MCF 10A (cell line): ENCODE measurements around the gene PNPLA2. TPM values are rescaled to one million over a fixed set of nuclear protein-coding genes. Genes with fewer than 3 reads are reported as not detected.

Experiments used
- BruUV-seq: library from RNA; stranded (reverse); fragments of 400-500 nt; replicated peaks from 2 replicates; lab custom pipeline; 2021; lab: Mats Ljungman, UMichigan
- CTCF ChIA-PET: fragments of 300-600 bp; sonication (Branson Sonifier 250); formaldehyde crosslinking; extraction: SDS; loops from one replicate; lab custom pipeline; 2021; ENCODE audit warnings: antibody characterized with exemption, inconsistent platforms; lab: Yijun Ruan, JAX
- POLR2A ChIA-PET: fragments of 300-600, 350-650 bp; sonication (Branson Sonifier 250); formaldehyde crosslinking; extraction: SDS; loops from one replicate; lab custom pipeline; 2020; ENCODE audit warnings: antibody characterized with exemption, inconsistent platforms; lab: Yijun Ruan, JAX
- DNase-seq: peaks from one replicate; pipeline ENCODE4 v3.0.0-alpha.2; 2018; ENCODE audit not compliant: unreplicated experiment
- H3K27ac Mint-ChIP-seq: one replicate; pipeline ENCODE4 v1.8.0; 2022; ENCODE audit warnings: mild to moderate bottlenecking, low read depth, mixed read lengths; ENCODE audit not compliant: unreplicated experiment
- H3K27me3 Mint-ChIP-seq: one replicate; pipeline ENCODE4 v1.8.0; 2022; ENCODE audit warnings: mixed read lengths; ENCODE audit not compliant: insufficient read depth, unreplicated experiment
- H3K36me3 Mint-ChIP-seq: one replicate; pipeline ENCODE4 v1.8.0; 2022; ENCODE audit warnings: mild to moderate bottlenecking, moderate library complexity, mixed read lengths; ENCODE audit not compliant: insufficient read depth, unreplicated experiment
- H3K4me1 Mint-ChIP-seq: one replicate; pipeline ENCODE4 v1.8.0; 2022; ENCODE audit warnings: mixed read lengths; ENCODE audit not compliant: insufficient read depth, unreplicated experiment
- H3K4me3 Mint-ChIP-seq: one replicate; pipeline ENCODE4 v1.8.0; 2022; ENCODE audit warnings: mild to moderate bottlenecking, moderate library complexity, mixed read lengths; ENCODE audit not compliant: unreplicated experiment
- H3K9me3 Mint-ChIP-seq: one replicate; pipeline ENCODE4 v1.8.0; 2022; ENCODE audit warnings: mixed read lengths; ENCODE audit not compliant: unreplicated experiment
- CTCF ChIP-seq: fragments of 200-600 bp; IDR thresholded peaks from one replicate; pipeline ENCODE4 v1.8.0; 2022; ENCODE audit warnings: antibody characterized with exemption, mild to moderate bottlenecking; ENCODE audit not compliant: unreplicated experiment
- intact Hi-C: fragments of 100-400 bp; cut with micrococcal nuclease; formaldehyde crosslinking; loops from 2 replicates; pipeline ENCODE4 v1.14.1; 2022
- total RNA-seq: library from RNA; stranded (reverse); gene quantifications from 2 replicates; pipeline ENCODE4 v1.2.3, GENCODE V29; 2022

PNPLA2 gene
- total RNA-seq, 1 experiment from 2014 or later = 112 TPM

GRCh38 chr11:845872-846495 lies 27.3 kb downstream of the PNPLA2 start:
- no peaks in the 10 kb centered on the region for H3K9me3 Mint-ChIP-seq
- CTCF ChIA-PET = interaction anchor here (0.8 to 1.0 kb wide), 2 partner anchors 11 to 31 kb away, joined by 3 to 4 read pairs; no protein-coding TSS in a partner anchor
- no peak for DNase-seq
- intact Hi-C loops = loop anchor here (2.0 kb wide), 1 partner anchor 205 kb away; no protein-coding TSS in a partner anchor
- no peaks in the 10 kb centered on the region for H3K27me3 Mint-ChIP-seq
- POLR2A ChIA-PET = interaction anchor here (0.7 to 2.7 kb wide), 11 partner anchors 11 to 51 kb away, joined by 3 to 18 read pairs (median 4); partner anchors contain the start of genes PIDD1 and PNPLA2
- no TSS peak for BruUV-seq
- H3K4me3 Mint-ChIP-seq = peak overlapping the region; percentile 39
- peaks cover 16% of the 10 kb centered on the region for H3K4me1 Mint-ChIP-seq
- peak overlapping the region; percentile 28 for H3K27ac Mint-ChIP-seq
- H3K36me3 Mint-ChIP-seq = peaks cover 38% of the 10 kb centered on the region
- no peak for TF ChIP-seq CTCF

GRCh38 chr11:846496-847098 lies 27.9 kb downstream of the PNPLA2 start:
- H3K27me3 Mint-ChIP-seq = no peaks in the 10 kb centered on the region
- TF ChIP-seq CTCF = no peak
- ChIA-PET POLR2A (interaction anchor here (0.6 to 2.7 kb wide), 13 partner anchors 10 to 430 kb away, joined by 3 to 18 read pairs (median 4); partner anchors contain the start of gene PNPLA2), CTCF (interaction anchor here (0.6 to 1.1 kb wide), 4 partner anchors 12 to 205 kb away, joined by 3 to 4 read pairs (median 3); no protein-coding TSS in a partner anchor)
- H3K9me3 Mint-ChIP-seq = no peaks in the 10 kb centered on the region
- H3K4me1 Mint-ChIP-seq = peaks cover 15% of the 10 kb centered on the region
- DNase-seq = peak; percentile 47
- no TSS peak for BruUV-seq
- intact Hi-C loops = no loop called here
- H3K36me3 Mint-ChIP-seq = peaks cover 33% of the 10 kb centered on the region
- peak overlapping the region; percentile 39 for H3K4me3 Mint-ChIP-seq
- peak overlapping the region; percentile 28 for H3K27ac Mint-ChIP-seq

GRCh38 chr11:847876-848275 lies 29.2 kb downstream of the PNPLA2 start:
- H3K27ac Mint-ChIP-seq = no peak overlapping the region
- H3K4me3 Mint-ChIP-seq = no peak overlapping the region
- no peaks in the 10 kb centered on the region for H3K27me3 Mint-ChIP-seq
- CTCF ChIA-PET = interaction anchor here (0.9 to 1.0 kb wide), 4 partner anchors 9 to 204 kb away, joined by 3 to 6 read pairs (median 4); no protein-coding TSS in a partner anchor
- no peak for TF ChIP-seq CTCF
- no TSS peak for BruUV-seq
- H3K9me3 Mint-ChIP-seq = no peaks in the 10 kb centered on the region
- peaks cover 28% of the 10 kb centered on the region for H3K36me3 Mint-ChIP-seq
- intact Hi-C loops = no loop called here
- DNase-seq = no peak
- POLR2A ChIA-PET = interaction anchor here (0.8 to 2.7 kb wide), 4 partner anchors 9 to 29 kb away, joined by 3 to 16 read pairs (median 9); partner anchors contain the start of gene PNPLA2
- peaks cover 15% of the 10 kb centered on the region for H3K4me1 Mint-ChIP-seq
